ENCODE results near the gene PRKCA.

DNA sequence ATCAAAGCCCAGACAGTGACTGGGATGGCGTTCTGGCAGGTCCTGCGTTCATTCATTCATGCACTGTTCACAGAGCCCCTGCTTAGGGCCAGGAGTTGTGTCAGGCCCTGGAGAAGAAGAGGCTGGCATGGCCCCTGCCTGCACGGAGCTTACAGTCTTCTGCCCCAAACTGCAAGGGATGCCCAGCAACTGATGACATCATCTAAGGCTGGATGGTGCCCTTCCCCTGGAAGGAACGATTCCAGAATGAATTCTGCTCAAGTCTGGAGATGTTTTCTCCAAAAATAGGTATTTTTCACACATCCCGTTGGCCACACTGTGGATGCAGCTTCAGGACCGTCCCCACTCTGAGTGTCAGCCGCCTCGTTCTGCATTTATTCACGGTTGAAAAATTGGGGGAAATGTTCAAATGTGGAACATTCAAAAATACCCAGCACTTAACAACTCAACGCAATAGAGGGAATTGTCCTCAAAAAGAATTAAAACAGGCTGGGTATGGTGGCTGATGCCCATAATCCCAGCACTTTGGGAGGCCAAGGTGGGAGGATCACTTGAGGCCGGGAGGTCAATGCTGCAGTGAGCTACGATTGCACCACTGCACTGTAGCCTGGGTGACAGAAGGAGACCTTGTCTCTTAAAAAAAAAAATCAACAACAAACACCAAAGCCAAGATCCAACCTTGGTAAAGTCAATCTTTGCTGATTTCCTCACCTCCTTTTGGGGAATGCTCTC, 508.7 kb downstream of the PRKCA start:
- TF ChIP-seq POLR2A (IDR thresholded peaks at IDR 0.05): no peak
- TF ChIP-seq, protein P1, sequence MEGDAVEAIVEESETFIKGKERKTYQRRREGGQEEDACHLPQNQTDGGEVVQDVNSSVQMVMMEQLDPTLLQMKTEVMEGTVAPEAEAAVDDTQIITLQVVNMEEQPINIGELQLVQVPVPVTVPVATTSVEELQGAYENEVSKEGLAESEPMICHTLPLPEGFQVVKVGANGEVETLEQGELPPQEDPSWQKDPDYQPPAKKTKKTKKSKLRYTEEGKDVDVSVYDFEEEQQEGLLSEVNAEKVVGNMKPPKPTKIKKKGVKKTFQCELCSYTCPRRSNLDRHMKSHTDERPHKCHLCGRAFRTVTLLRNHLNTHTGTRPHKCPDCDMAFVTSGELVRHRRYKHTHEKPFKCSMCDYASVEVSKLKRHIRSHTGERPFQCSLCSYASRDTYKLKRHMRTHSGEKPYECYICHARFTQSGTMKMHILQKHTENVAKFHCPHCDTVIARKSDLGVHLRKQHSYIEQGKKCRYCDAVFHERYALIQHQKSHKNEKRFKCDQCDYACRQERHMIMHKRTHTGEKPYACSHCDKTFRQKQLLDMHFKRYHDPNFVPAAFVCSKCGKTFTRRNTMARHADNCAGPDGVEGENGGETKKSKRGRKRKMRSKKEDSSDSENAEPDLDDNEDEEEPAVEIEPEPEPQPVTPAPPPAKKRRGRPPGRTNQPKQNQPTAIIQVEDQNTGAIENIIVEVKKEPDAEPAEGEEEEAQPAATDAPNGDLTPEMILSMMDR (IDR thresholded peaks at IDR 0.05): no peak

Measured in uterus (tissue), 2 donors.